ENCODE results near the gene EIF4G1.

EIF4G1 gene

DNA sequence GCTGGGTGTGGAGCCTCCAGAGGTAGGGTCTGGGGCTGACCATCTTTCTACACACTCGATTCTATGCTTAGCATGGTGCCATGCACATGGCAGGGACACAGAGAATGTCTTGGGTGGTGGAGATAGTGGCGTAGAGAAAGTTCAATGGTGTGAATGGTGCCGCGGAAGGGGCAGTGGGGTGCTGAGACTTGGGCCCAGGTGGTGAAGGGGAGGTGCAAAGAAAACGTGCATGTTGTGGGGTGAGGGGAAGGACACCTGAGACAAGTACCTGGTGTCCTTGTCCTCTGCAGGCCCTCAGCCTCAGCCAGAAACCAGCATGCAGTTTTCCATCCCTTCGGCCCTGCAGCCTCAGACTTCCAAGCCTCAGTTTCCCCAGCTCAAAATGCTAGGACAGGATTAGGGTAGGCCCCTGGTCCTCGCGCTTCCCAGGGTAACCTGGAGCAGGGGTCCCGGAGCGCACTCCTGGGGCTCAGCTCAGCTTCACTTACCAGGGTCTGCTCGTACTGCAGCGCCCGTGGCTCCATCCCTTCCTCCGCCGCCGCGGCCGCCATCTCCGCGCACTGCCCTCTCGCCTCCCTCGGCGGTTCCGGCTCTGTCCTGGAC is 46.6 kb downstream of the EIF4G1 start:
- no peak for DNase-seq (ENCODE audit: low read depth)
- H3K4me3 ChIP-seq (ENCODE audit: low read length), result peak overlapping the region; percentile 72
- TF ChIP-seq, protein P1, sequence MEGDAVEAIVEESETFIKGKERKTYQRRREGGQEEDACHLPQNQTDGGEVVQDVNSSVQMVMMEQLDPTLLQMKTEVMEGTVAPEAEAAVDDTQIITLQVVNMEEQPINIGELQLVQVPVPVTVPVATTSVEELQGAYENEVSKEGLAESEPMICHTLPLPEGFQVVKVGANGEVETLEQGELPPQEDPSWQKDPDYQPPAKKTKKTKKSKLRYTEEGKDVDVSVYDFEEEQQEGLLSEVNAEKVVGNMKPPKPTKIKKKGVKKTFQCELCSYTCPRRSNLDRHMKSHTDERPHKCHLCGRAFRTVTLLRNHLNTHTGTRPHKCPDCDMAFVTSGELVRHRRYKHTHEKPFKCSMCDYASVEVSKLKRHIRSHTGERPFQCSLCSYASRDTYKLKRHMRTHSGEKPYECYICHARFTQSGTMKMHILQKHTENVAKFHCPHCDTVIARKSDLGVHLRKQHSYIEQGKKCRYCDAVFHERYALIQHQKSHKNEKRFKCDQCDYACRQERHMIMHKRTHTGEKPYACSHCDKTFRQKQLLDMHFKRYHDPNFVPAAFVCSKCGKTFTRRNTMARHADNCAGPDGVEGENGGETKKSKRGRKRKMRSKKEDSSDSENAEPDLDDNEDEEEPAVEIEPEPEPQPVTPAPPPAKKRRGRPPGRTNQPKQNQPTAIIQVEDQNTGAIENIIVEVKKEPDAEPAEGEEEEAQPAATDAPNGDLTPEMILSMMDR (conservative IDR thresholded peaks at IDR 0.05; ENCODE audit: low read depth, low read length), result no peak

DNA sequence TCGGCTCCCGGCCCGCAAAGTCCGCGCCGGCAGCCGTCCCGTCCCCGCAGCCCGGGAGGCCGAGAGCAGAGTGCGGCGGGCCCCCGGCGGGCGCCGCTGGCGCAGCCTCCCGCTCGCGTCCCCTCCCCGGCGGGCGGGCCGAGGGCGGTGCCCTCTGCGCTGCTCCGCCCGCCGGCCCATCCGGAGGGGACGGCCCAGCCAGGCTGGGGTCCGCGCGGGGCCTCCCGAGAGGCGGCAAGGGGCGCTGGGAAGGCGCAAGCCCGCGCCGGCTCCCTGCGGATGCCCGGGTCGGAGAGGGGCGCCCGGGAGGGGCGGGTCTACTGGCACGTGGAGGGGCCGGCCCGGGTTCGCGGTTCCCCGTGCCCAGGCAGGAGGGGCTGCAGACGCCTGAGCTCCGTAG is 47.1 kb downstream of the EIF4G1 start, which contains the start of the genes CLCN2 and POLR2H:
Gene CLCN2 (minus strand): TSS at position 74 of the 400 bp plus-strand sequence. CDS start 126 bp downstream, outside the sequence.
Gene POLR2H (plus strand): TSS at position 179 of the 400 bp plus-strand sequence. CDS start 1,783 bp downstream, outside the sequence.
- DNase-seq (ENCODE audit: low read depth), result no peak
- H3K4me3 ChIP-seq (ENCODE audit: low read length), result peak within 1 kb of the TSS; percentile 86
- TF ChIP-seq, protein P1 (conservative IDR thresholded peaks at IDR 0.05; ENCODE audit: low read depth, low read length), result no peak

DNA sequence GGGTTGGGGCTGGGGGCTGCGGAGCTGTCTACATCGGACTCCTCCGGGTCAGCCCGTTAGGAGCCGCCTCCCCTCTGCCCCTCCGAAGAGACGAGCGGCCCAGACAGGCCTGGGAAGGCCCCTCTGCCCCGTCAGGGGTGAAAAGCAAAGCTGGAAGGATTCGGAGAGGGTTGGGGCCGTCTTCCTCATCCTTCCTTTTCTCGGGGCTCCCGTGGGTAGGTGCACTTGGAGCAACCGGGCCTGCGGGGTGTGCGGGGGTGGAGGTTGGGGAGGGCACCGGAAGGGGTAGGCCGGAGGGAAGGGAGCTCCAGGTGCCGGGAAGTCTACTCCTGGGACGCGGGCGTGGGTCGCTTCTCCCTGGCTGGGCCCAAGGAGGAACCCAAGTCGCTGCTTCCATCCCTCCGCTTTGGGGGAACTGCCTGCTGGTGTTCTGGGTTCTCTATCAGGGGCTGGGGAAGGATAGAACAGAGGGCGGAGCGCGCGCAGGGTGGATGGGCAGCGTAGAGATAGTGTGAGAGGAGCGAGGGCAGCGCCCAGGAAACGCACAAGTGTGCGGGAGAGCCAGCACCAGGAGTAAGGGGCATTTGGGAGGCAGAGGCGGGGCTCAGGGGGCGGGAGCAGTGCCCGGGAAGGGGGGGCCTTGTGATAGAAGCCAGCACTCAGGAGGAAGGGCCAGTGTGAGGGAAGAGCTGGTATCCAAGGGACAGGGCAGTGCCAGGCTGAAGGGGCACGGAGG is 47.7 kb downstream of the EIF4G1 start:
- peak overlapping the region; percentile 86 for H3K4me3 ChIP-seq (ENCODE audit: low read length)
- no peak for DNase-seq (ENCODE audit: low read depth)

DNA sequence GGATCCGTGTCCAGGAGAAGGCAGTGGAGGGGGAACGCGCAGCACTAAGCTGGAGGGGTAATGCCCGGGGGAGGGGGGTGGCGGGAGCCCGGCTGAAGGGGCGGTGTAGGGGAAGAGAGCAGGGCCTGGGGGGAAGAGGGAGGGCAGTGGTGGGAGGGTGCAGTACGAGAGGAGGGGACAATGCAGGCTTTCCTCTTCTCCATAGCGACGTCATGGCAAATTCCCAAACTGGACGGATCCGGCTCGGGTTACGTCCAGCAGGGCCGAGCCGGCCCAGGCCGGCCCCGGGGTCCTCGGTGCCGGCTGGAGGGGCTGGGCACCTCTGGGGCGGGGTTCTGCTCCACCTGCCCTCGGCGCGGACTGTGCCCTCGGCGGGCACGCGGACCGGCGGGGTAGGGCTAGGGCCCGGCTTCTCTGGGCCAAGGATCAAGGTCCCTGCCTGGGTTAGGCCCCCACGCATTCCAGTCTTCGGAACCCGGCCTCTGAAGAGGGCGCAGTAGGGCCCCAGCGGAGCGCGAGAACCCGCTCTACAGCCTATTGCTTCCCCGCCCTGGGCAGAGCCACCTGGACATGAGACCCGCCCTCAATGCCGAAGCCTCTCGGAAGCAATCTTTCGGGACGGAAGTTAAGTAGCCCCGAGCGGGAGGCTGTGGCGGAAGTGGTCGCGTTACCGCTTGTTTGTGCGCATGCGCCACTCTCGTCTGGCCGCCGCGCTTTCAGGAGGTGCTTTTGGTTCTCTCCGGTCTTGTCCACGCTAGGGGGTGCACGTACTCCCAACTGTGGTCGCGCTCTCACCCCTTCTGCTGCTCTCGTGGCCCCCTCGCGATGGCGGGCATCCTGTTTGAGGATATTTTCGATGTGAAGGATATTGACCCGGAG is 48.5 kb downstream of the EIF4G1 start:
- DNase-seq (ENCODE audit: low read depth), result peak; percentile 87
- TF ChIP-seq, protein P1 (conservative IDR thresholded peaks at IDR 0.05; ENCODE audit: low read depth, low read length), result peak; percentile 57
- peak overlapping the region; percentile 86 for H3K4me3 ChIP-seq (ENCODE audit: low read length)

More for the DNA sequence above, 47.7 kb downstream of the EIF4G1 start:
- TF ChIP-seq, protein P1 (conservative IDR thresholded peaks at IDR 0.05; ENCODE audit: low read depth, low read length), result no peak

DNA sequence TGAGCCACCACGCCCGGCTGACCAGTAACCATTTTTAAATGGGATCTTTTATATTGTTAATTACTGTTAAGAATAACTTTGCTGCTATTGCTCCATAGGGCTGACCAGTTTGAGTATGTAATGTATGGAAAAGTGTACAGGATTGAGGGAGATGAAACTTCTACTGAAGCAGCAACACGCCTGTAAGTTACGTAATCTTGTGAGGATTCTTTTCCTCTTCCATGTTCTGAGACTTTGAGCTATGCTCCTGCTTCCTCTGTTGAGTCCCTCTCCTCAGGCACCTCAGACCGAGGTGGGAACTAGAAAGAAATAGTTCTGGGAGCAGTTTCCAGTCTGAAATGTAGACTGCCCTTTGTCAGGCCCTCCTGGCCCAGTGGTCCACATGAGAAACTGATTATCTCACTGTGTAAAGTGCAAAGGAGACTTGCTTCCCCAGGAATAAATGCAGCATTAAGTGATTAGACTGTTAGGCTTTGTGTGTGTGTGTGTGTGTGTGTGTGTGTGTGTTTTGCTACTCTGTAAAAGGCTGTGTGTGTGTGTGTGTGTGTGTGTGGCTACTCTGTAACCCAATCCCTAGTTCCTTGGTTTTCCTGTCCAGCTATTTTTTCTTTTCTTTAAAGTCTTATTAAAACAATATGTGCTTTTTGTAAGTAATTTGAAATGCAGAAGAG is 52.3 kb downstream of the EIF4G1 start:
- no peak overlapping the region for H3K4me3 ChIP-seq (ENCODE audit: low read length)
- no peak for DNase-seq (ENCODE audit: low read depth)
- TF ChIP-seq, protein P1 (conservative IDR thresholded peaks at IDR 0.05; ENCODE audit: low read depth, low read length), result no peak

DNA sequence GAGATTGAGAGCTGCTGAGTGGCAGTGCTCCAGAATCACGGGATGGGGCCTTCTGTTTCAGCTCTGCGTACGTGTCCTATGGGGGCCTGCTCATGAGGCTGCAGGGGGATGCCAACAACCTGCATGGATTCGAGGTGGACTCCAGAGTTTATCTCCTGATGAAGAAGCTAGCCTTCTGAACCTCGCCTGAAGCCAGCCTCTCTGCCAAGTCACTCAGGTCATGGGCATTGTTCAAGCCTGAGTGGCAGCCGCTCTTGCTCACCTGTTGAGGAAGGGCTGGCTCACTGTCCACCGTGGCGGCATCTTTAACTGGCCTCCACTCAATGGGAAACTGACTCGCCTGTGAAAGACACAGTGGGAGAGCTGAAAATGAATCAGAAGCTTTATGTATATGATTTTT is 53.7 kb downstream of the EIF4G1 start:
- TF ChIP-seq, protein P1 (conservative IDR thresholded peaks at IDR 0.05; ENCODE audit: low read depth, low read length), result no peak
- no peak for DNase-seq (ENCODE audit: low read depth)
- H3K4me3 ChIP-seq (ENCODE audit: low read length), result no peak overlapping the region

Measured in retinal pigment epithelial cell (primary cell).